ENCODE data around the gene ARHGAP45. TPM values are rescaled to one million over a fixed set of nuclear protein-coding genes. Genes with fewer than 3 reads are reported as not detected.

The ARHGAP45 gene
- total RNA-seq, 1 experiment from 2014 or later = 45.3 TPM

GRCh38 chr19:1050989-1051788 lies 15.8 kb upstream of the ARHGAP45 start:
- ChIA-PET POLR2A (ENCODE audit: unreplicated experiment) (no interaction called here), CTCF (no interaction called here)
- H3K27me3 ChIP-seq (ENCODE audit: low read length) = no peaks in the 10 kb centered on the region
- H3F3A ChIP-seq (ENCODE audit: low read length, unreplicated experiment) = no peaks in the 10 kb centered on the region
- H3K27ac ChIP-seq (ENCODE audit: low read length) = no peak overlapping the region
- intact Hi-C loops (cut with micrococcal nuclease) = no loop called here
- no peaks in the 10 kb centered on the region for H3K4me1 ChIP-seq (ENCODE audit: insufficient read depth, low read length)
- no peaks in the 10 kb centered on the region; the same call in 1 of the 2 replicates for H3K36me3 ChIP-seq (ENCODE audit: low read depth, low read length)
- no peaks in the 10 kb centered on the region for H3K9me2 ChIP-seq (replicated peaks; ENCODE audit: low read length)
- no peaks in the 10 kb centered on the region for H3K79me2 ChIP-seq (ENCODE audit: low read length)
- no peaks in the 10 kb centered on the region for H4K20me1 ChIP-seq (ENCODE audit: low read length)
- no peak overlapping the region for H2AFZ ChIP-seq (ENCODE audit: low read length)
- ATAC-seq = no peak
- H3K9me3 ChIP-seq (ENCODE audit: low read length) = no peaks in the 10 kb centered on the region
- no TSS peak for BruUV-seq (replicated peaks)
- H3K4me2 ChIP-seq (ENCODE audit: low read length) = no peak overlapping the region
- no peak for TF ChIP-seq EZH2 (IDR thresholded peaks at IDR 0.05; ENCODE audit: low read length, unreplicated experiment)
- TF ChIP-seq EZH2phosphoT487 (IDR thresholded peaks at IDR 0.05; ENCODE audit: borderline replicate concordance, low read length) = no peak
- TF ChIP-seq, protein P1, sequence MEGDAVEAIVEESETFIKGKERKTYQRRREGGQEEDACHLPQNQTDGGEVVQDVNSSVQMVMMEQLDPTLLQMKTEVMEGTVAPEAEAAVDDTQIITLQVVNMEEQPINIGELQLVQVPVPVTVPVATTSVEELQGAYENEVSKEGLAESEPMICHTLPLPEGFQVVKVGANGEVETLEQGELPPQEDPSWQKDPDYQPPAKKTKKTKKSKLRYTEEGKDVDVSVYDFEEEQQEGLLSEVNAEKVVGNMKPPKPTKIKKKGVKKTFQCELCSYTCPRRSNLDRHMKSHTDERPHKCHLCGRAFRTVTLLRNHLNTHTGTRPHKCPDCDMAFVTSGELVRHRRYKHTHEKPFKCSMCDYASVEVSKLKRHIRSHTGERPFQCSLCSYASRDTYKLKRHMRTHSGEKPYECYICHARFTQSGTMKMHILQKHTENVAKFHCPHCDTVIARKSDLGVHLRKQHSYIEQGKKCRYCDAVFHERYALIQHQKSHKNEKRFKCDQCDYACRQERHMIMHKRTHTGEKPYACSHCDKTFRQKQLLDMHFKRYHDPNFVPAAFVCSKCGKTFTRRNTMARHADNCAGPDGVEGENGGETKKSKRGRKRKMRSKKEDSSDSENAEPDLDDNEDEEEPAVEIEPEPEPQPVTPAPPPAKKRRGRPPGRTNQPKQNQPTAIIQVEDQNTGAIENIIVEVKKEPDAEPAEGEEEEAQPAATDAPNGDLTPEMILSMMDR (conservative IDR thresholded peaks at IDR 0.05; ENCODE audit: low read depth, low read length) = no peak
- H3K9ac ChIP-seq (ENCODE audit: low read length) = no peak overlapping the region
- H3K4me3 ChIP-seq (ENCODE audit: low read length) = no peak overlapping the region
- no peak for DNase-seq

DNA sequence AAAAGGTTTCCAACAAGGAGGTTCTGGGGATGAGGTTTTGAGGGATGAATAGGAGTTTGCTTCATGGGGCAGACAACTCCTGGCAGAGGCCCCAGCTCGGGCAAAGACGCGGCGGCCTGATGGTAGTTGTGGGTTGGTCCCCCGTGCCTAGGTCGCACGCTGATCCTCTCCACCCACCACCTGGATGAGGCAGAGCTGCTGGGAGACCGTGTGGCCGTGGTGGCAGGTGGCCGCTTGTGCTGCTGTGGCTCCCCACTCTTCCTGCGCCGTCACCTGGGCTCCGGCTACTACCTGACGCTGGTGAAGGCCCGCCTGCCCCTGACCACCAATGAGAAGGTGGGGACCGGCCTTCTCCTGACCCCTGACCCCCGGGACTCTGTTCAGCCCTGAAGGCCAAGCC lies 15.2 kb upstream of the ARHGAP45 start:
- ChIA-PET POLR2A (ENCODE audit: unreplicated experiment) (no interaction called here), CTCF (no interaction called here)
- Histone ChIP-seq H2AFZ (ENCODE audit: low read length) (no peak overlapping the region), H3K27ac (ENCODE audit: low read length) (no peak overlapping the region), H3F3A (ENCODE audit: low read length, unreplicated experiment) (no peaks in the 10 kb centered on the region), H3K4me3 (ENCODE audit: low read length) (no peak overlapping the region), H3K36me3 (ENCODE audit: low read depth, low read length) (peaks cover 6% of the 10 kb centered on the region), H3K9me3 (ENCODE audit: low read length) (peaks cover 3% of the 10 kb centered on the region), H3K79me2 (ENCODE audit: low read length) (no peaks in the 10 kb centered on the region), H3K4me1 (ENCODE audit: insufficient read depth, low read length) (no peaks in the 10 kb centered on the region), H3K9me2 (replicated peaks; ENCODE audit: low read length) (no peaks in the 10 kb centered on the region), H3K4me2 (ENCODE audit: low read length) (no peak overlapping the region), H3K27me3 (ENCODE audit: low read length) (no peaks in the 10 kb centered on the region), H3K9ac (ENCODE audit: low read length) (no peak overlapping the region), H4K20me1 (ENCODE audit: low read length) (no peaks in the 10 kb centered on the region)
- no peak for ATAC-seq
- TF ChIP-seq, protein P1 (conservative IDR thresholded peaks at IDR 0.05; ENCODE audit: low read depth, low read length) = no peak
- TF ChIP-seq EZH2 (IDR thresholded peaks at IDR 0.05; ENCODE audit: low read length, unreplicated experiment) (no peak), EZH2phosphoT487 (IDR thresholded peaks at IDR 0.05; ENCODE audit: borderline replicate concordance, low read length) (no peak)
- no TSS peak for BruUV-seq (replicated peaks)
- intact Hi-C loops (cut with micrococcal nuclease) = no loop called here
- DNase-seq = no peak

DNA sequence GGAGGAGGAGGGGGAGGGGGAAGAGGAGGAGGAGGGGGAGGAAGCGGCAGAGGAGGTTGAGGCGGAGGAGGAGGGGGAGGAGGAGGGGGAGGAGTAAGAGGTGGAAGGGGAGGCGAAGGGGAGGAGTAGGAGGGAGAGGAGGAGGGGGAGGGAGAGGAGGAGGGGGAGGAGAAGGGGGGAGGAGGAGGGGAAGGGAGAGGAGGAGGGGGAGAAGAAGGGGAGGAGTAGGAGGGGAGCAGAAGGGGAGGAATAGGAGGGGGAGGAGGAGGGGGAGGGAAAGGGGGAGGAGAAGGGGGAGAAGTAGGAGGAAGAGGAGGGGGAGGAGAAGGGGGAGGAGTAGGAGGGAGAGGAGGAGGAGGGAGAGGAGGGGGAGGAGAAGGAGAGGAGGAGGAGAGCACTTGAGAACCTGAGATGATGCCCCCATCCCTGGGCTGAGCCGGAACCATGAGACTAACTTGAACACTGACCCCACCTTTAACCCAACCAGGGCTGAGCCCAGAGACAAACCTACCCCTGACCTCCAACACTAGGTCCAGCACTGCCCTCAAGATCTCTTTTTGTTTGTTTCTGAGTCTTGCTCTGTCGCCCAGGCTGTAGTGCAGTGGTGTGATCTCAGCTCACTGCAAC lies 14.5 kb upstream of the ARHGAP45 start:
- no peak overlapping the region for H3K4me3 ChIP-seq (ENCODE audit: low read length)
- H3K4me2 ChIP-seq (ENCODE audit: low read length) = no peak overlapping the region
- ChIA-PET POLR2A (ENCODE audit: unreplicated experiment) (no interaction called here), CTCF (no interaction called here)
- H3K9ac ChIP-seq (ENCODE audit: low read length) = no peak overlapping the region
- BruUV-seq (replicated peaks) = no TSS peak
- intact Hi-C loops (cut with micrococcal nuclease) = no loop called here
- H4K20me1 ChIP-seq (ENCODE audit: low read length) = no peaks in the 10 kb centered on the region
- ATAC-seq (no peak), DNase-seq (no peak)
- no peaks in the 10 kb centered on the region for H3K79me2 ChIP-seq (ENCODE audit: low read length)
- no peaks in the 10 kb centered on the region for H3K9me2 ChIP-seq (replicated peaks; ENCODE audit: low read length)
- peaks cover 9% of the 10 kb centered on the region for H3K9me3 ChIP-seq (ENCODE audit: low read length)
- TF ChIP-seq, protein P1 (conservative IDR thresholded peaks at IDR 0.05; ENCODE audit: low read depth, low read length) = no peak
- no peak for TF ChIP-seq EZH2phosphoT487 (IDR thresholded peaks at IDR 0.05; ENCODE audit: borderline replicate concordance, low read length)
- no peak for TF ChIP-seq EZH2 (IDR thresholded peaks at IDR 0.05; ENCODE audit: low read length, unreplicated experiment)
- no peaks in the 10 kb centered on the region for H3F3A ChIP-seq (ENCODE audit: low read length, unreplicated experiment)
- H3K27me3 ChIP-seq (ENCODE audit: low read length) = no peaks in the 10 kb centered on the region
- no peak overlapping the region for H2AFZ ChIP-seq (ENCODE audit: low read length)
- H3K4me1 ChIP-seq (ENCODE audit: insufficient read depth, low read length) = no peaks in the 10 kb centered on the region
- H3K27ac ChIP-seq (ENCODE audit: low read length) = no peak overlapping the region
- peaks cover 12% of the 10 kb centered on the region for H3K36me3 ChIP-seq (ENCODE audit: low read depth, low read length)
